Prostate gland (tissue), 2 donors: Measurements from ENCODE around the gene TTC34.
"Not testable (repeated sequence)": the region's sequence is repeated elsewhere in the genome, so short reads cannot be mapped to it uniquely, and the experiment has no call there.

Experiments
- CTCF ChIP-seq, 4 experiments: fragments of 200-600 bp in 2 of 4; fragments of 450-650 bp in 2 of 4; sonication (generic) in 2 of 4; IDR thresholded peaks; 1 replicate in 3 of 4; 2 replicates in 1 of 4; pipeline ENCODE4 v1.5.1; 2016 to 2019; ENCODE audit warnings: antibody characterized with exemption in 4 of 4, mild to moderate bottlenecking in 2 of 4, moderate library complexity in 2 of 4
- POLR2A ChIP-seq: fragments of 450-650 bp; IDR thresholded peaks from one replicate; pipeline ENCODE4 v1.6.1; 2016; ENCODE audit warnings: antibody characterized with exemption, mild to moderate bottlenecking

GRCh38 chr1:2755426-2755825, 46.1 kb downstream of the TTC34 start:
- TF ChIP-seq CTCF (IDR thresholded peaks at IDR 0.05); POLR2A: not testable (repeated sequence)
